ENCODE data around the gene HRCT1. TPM values are rescaled to one million over a fixed set of nuclear protein-coding genes. Genes with fewer than 3 reads are reported as not detected.

HRCT1 gene
- total RNA-seq, 1 experiment from 2014 or later: 0.32 TPM

GRCh38 chr9:35859990-35860339, 46.0 kb upstream of the HRCT1 start:
- no peak overlapping the region for H3K9ac ChIP-seq (ENCODE audit: low read length)
- H3K79me2 ChIP-seq (ENCODE audit: insufficient read depth, low read length): no peaks in the 10 kb centered on the region
- RAD21 ChIA-PET (ENCODE audit: low non-redundant PET in 1 of 2, low total read pairs in 2 of 2, uncharacterized antibody in 2 of 2, unreplicated experiment in 2 of 2): no interaction called here
- no peaks in the 10 kb centered on the region for H4K20me1 ChIP-seq (ENCODE audit: insufficient read depth)
- intact Hi-C loops (cut with micrococcal nuclease): no loop called here
- H3K9me2 ChIP-seq (ENCODE audit: insufficient read depth): no peaks in the 10 kb centered on the region
- no peak overlapping the region for H2AFZ ChIP-seq (ENCODE audit: low read depth, low read length, poor library complexity, severe bottlenecking)
- H3K36me3 ChIP-seq (ENCODE audit: control insufficient read depth in 1 of 2, insufficient read depth in 2 of 2, low read length in 2 of 2): no peaks in the 10 kb centered on the region
- ATAC-seq (no peak), DNase-seq (ENCODE audit: low read depth, low spot score) (no peak)
- no peaks in the 10 kb centered on the region for H3K4me1 ChIP-seq (ENCODE audit: control insufficient read depth in 1 of 2, insufficient read depth in 2 of 2, low read length in 2 of 2)
- peaks cover 3% of the 10 kb centered on the region; the same call in 1 of the 2 replicates for H3K27me3 ChIP-seq (ENCODE audit: insufficient read depth, low read length)
- H3K4me2 ChIP-seq (ENCODE audit: low read length): no peak overlapping the region
- no TSS peak for BruUV-seq (replicated peaks)
- H3K9me3 ChIP-seq (ENCODE audit: control insufficient read depth in 1 of 2, insufficient read depth in 1 of 2, low read depth in 1 of 2, low read length in 2 of 2): no peaks in the 10 kb centered on the region
- H3K4me3 ChIP-seq (replicated peaks in 1 of 2; ENCODE audit: low read depth in 1 of 2, low read length in 2 of 2): no peak overlapping the region
- CTCF ChIA-PET: interaction anchor here (1.0 kb wide), 1 partner anchor 70 kb away, joined by 3 read pairs; no protein-coding TSS in a partner anchor
- POLR2A ChIA-PET: no interaction called here
- H3K27ac ChIP-seq (ENCODE audit: low read depth, low read length): no peak overlapping the region
- no peak for TF ChIP-seq REST (IDR thresholded peaks at IDR 0.05; ENCODE audit: low read depth)
- TF ChIP-seq POLR2A (IDR thresholded peaks at IDR 0.05; ENCODE audit: borderline replicate concordance, extremely low read depth, insufficient read depth, insufficient read length): no peak
- TF ChIP-seq SIN3A (IDR thresholded peaks at IDR 0.05; ENCODE audit: low read depth): no peak
- no peak for TF ChIP-seq SRF (IDR thresholded peaks at IDR 0.05; ENCODE audit: low read depth)
- no peak for TF ChIP-seq CEBPB (IDR thresholded peaks at IDR 0.05; ENCODE audit: low read depth)
- no peak for TF ChIP-seq JUND (IDR thresholded peaks at IDR 0.05)
- no peak for TF ChIP-seq EZH2phosphoT487 (IDR thresholded peaks at IDR 0.05; ENCODE audit: borderline replicate concordance)
- TF ChIP-seq CBX3 (IDR thresholded peaks at IDR 0.05; ENCODE audit: low read depth): no peak
- TF ChIP-seq EGR1 (IDR thresholded peaks at IDR 0.05; ENCODE audit: low read depth): no peak
- TF ChIP-seq ZBTB33 (IDR thresholded peaks at IDR 0.05; ENCODE audit: extremely low read depth, insufficient replicate concordance, low read length): no peak
- TF ChIP-seq YY1 (IDR thresholded peaks at IDR 0.05; ENCODE audit: extremely low read depth, insufficient replicate concordance, low read depth, low read length): no peak
- no peak for TF ChIP-seq SP1 (IDR thresholded peaks at IDR 0.05; ENCODE audit: low read depth)
- no peak for TF ChIP-seq RAD21 (IDR thresholded peaks at IDR 0.05; ENCODE audit: low read depth)
- TF ChIP-seq POLR2AphosphoS5 (IDR thresholded peaks at IDR 0.05; ENCODE audit: low read depth, low read length): no peak
- no peak for TF ChIP-seq TCF7L2 (IDR thresholded peaks at IDR 0.05; ENCODE audit: borderline replicate concordance, extremely low read depth, insufficient read depth, insufficient read length)
- no peak for TF ChIP-seq CTCF (IDR thresholded peaks at IDR 0.05 in 2 of 3, conservative IDR thresholded peaks at IDR 0.05 in 1 of 3; ENCODE audit: borderline replicate concordance in 1 of 3, insufficient read depth in 1 of 3, low read depth in 2 of 3, low read length in 2 of 3)
- TF ChIP-seq ZNF274 (IDR thresholded peaks at IDR 0.05; ENCODE audit: low read depth, low read length): no peak

Measured in HCT116 (cell line).